SK-N-SH treated with all-trans-retinoic acid at 6 μM for 48 hours (cell line): Measurements from ENCODE around the gene PPY.

ENCODE experiments used
- ATAC-seq: fragments of 200-7000 bp; cut with Tn5 transposase; 3 replicates; pipeline ENCODE4 v1.9.1; 2020; ENCODE audit warnings: mild to moderate bottlenecking, moderate library complexity
- ARNTL ChIP-seq: fragments of 450-650 bp; formaldehyde crosslinking; IDR thresholded peaks from 2 replicates; pipeline ENCODE4 v1.5.0; 2020; ENCODE audit warnings: low read depth, mild to moderate bottlenecking, moderate library complexity, borderline replicate concordance
- BACH2 ChIP-seq: fragments of 250-450 bp; sonication (Bioruptor Pico); IDR thresholded peaks from 2 replicates; pipeline ENCODE4 v1.9.0; 2021; ENCODE audit warnings: mild to moderate bottlenecking, borderline replicate concordance
- CREB5 ChIP-seq: fragments of 250-450 bp; sonication (Bioruptor Pico); IDR thresholded peaks from 2 replicates; pipeline ENCODE4 v1.5.1; 2020; ENCODE audit warnings: low read depth, mild to moderate bottlenecking, moderate library complexity
- CSRNP3 ChIP-seq: fragments of 250-450 bp; sonication (Bioruptor Pico); IDR thresholded peaks from 2 replicates; pipeline ENCODE4 v1.5.1; 2021; ENCODE audit warnings: mild to moderate bottlenecking, moderate library complexity
- ESRRG ChIP-seq: fragments of 250-450 bp; sonication (Bioruptor Pico); IDR thresholded peaks from 2 replicates; pipeline ENCODE4 v1.6.1; 2021; ENCODE audit warnings: mild to moderate bottlenecking
- GLIS3 ChIP-seq: fragments of 250-450 bp; sonication (Bioruptor Pico); IDR thresholded peaks from 2 replicates; pipeline ENCODE4 v1.5.0; 2020; ENCODE audit warnings: mild to moderate bottlenecking, moderate library complexity
- ISL1 ChIP-seq: fragments of 250-450 bp; sonication (Bioruptor Pico); IDR thresholded peaks from 2 replicates; pipeline ENCODE4 v2.1.2; 2022; ENCODE audit warnings: mild to moderate bottlenecking, moderate library complexity
- POU6F1 ChIP-seq: fragments of 250-450 bp; sonication (Bioruptor Pico); IDR thresholded peaks from 2 replicates; pipeline ENCODE4 v1.8.0; 2021; ENCODE audit warnings: low read depth, mild to moderate bottlenecking, moderate library complexity, borderline replicate concordance
- PPARA ChIP-seq: fragments of 250-450 bp; sonication (Bioruptor Pico); IDR thresholded peaks from 2 replicates; pipeline ENCODE4 v1.5.0; 2020; ENCODE audit warnings: mild to moderate bottlenecking, borderline replicate concordance
- RARB ChIP-seq: fragments of 250-450 bp; sonication (Bioruptor Pico); IDR thresholded peaks from 2 replicates; pipeline ENCODE4 v1.8.0; 2021; ENCODE audit warnings: mild to moderate bottlenecking, moderate library complexity
- SNAI2 ChIP-seq: fragments of 250-450 bp; sonication (Bioruptor Pico); IDR thresholded peaks from 2 replicates; pipeline ENCODE4 v1.5.0; 2020; ENCODE audit warnings: mild to moderate bottlenecking, moderate library complexity
- TCF4 ChIP-seq: fragments of 250-450 bp; sonication (Bioruptor Pico); IDR thresholded peaks from 2 replicates; pipeline ENCODE4 v1.8.0; 2021; ENCODE audit warnings: mild to moderate bottlenecking, moderate library complexity, borderline replicate concordance
- TOX ChIP-seq: fragments of 250-450 bp; sonication (Bioruptor Pico); IDR thresholded peaks from 2 replicates; pipeline ENCODE4 v1.8.0; 2021; ENCODE audit warnings: mild to moderate bottlenecking, moderate library complexity, borderline replicate concordance
- TSHZ2 ChIP-seq: fragments of 250-450 bp; sonication (Bioruptor Pico); IDR thresholded peaks from 2 replicates; pipeline ENCODE4 v1.5.0; 2020; ENCODE audit warnings: mild to moderate bottlenecking, moderate library complexity
- ZFP3 ChIP-seq: fragments of 250-450 bp; sonication (Bioruptor Pico); IDR thresholded peaks from 2 replicates; pipeline ENCODE4 v1.5.0; 2020; ENCODE audit warnings: mild to moderate bottlenecking, moderate library complexity
- ZFP30 ChIP-seq: fragments of 450-650 bp; formaldehyde crosslinking; IDR thresholded peaks from 2 replicates; pipeline ENCODE4 v1.5.0; 2022; ENCODE audit warnings: mild to moderate bottlenecking, moderate library complexity
- ZNF565 ChIP-seq: fragments of 450-650 bp; formaldehyde crosslinking; conservative IDR thresholded peaks from 2 replicates; pipeline ENCODE4 v1.5.0; 2020; ENCODE audit warnings: low read depth, mild to moderate bottlenecking, moderate library complexity
- ZNF70 ChIP-seq: fragments of 450-650 bp; formaldehyde crosslinking; IDR thresholded peaks from 2 replicates; pipeline ENCODE4 v1.5.0; 2020; ENCODE audit warnings: mild to moderate bottlenecking, moderate library complexity
- ZNF8 ChIP-seq: fragments of 450-650 bp; formaldehyde crosslinking; IDR thresholded peaks from 2 replicates; pipeline ENCODE4 v1.5.0; 2020; ENCODE audit warnings: mild to moderate bottlenecking, moderate library complexity

The PPY gene

GRCh38 chr17:43935926-43936261, 6.4 kb downstream of the PPY start:
- TF ChIP-seq ZNF565 (CRISPR knock-in tag) = no peak
- no peak for TF ChIP-seq TSHZ2 (CRISPR knock-in tag)
- no peak for TF ChIP-seq RARB (CRISPR knock-in tag)
- no peak for TF ChIP-seq CSRNP3 (CRISPR knock-in tag)
- TF ChIP-seq TCF4 (CRISPR knock-in tag) = no peak
- no peak for TF ChIP-seq POU6F1 (CRISPR knock-in tag)
- no peak for TF ChIP-seq ZNF8 (CRISPR knock-in tag)
- TF ChIP-seq TOX (CRISPR knock-in tag) = no peak
- no peak for TF ChIP-seq ZFP30 (CRISPR knock-in tag)
- TF ChIP-seq CREB5 = no peak
- no peak for ATAC-seq

DNA sequence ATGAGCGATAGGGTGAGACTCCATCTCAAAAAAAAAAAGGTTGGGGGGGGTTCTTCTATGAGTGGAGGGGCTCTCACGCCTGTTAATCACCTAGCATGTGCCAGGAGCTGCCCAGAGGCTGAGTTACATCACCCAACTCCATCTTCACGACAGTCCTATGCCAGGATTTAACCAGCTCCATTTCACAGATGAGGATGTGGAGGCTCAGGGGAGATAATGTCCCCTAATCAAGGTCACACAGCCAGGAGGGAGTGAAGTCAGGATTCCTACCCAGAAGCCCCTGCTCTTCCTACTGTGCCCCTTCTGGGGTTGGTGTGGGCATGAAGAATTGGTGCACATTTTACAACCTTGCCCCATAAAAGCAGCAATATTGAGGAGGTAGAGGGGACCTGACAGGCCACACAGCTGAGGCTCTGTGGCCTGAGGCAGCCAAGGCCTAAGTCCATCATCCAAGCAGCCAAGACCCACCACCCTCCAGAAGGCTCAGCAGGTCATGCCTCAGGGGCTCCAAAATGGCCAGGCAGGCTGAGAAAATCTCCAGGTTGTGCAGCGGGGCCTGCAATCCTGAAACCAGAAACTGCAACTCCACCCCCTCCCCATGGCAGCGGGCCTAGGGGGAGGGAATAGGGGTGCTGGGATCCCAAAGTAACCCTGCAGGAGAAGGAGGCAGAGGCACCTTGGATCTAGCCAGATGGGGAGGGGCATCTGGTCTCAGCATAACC, 6.9 kb downstream of the PPY start:
- no peak for TF ChIP-seq ZFP3 (CRISPR knock-in tag)
- no peak for TF ChIP-seq POU6F1 (CRISPR knock-in tag)
- no peak for TF ChIP-seq ZNF565 (CRISPR knock-in tag)
- no peak for TF ChIP-seq CREB5
- no peak for TF ChIP-seq ARNTL (CRISPR knock-in tag)
- no peak for TF ChIP-seq ISL1
- TF ChIP-seq ZNF70 (CRISPR knock-in tag) = no peak
- no peak for TF ChIP-seq BACH2 (CRISPR knock-in tag)
- TF ChIP-seq CSRNP3 (CRISPR knock-in tag) = no peak
- TF ChIP-seq ESRRG (CRISPR knock-in tag) = no peak
- no peak for TF ChIP-seq GLIS3 (CRISPR knock-in tag)
- no peak for TF ChIP-seq ZNF8 (CRISPR knock-in tag)
- no peak for TF ChIP-seq PPARA (CRISPR knock-in tag)
- no peak for TF ChIP-seq RARB (CRISPR knock-in tag)
- TF ChIP-seq SNAI2 = no peak
- TF ChIP-seq ZFP30 (CRISPR knock-in tag) = no peak
- TF ChIP-seq, all 23 proteins: peak for 0
- no peak for ATAC-seq
